ENCODE data around the gene MANEA. TPM values are rescaled to one million over a fixed set of nuclear protein-coding genes. Genes with fewer than 3 reads are reported as not detected.

The MANEA gene
- total RNA-seq, 1 donor from 2014 or later = 1.9 TPM

- no peaks in the 10 kb centered on the region for H3K27me3 ChIP-seq
- H3K4me1 ChIP-seq = peaks cover 0 to 8% of the 10 kb centered on the region in 2 donors
- no peak for DNase-seq (ENCODE audit: low spot score in 2 of 2)
- intact Hi-C loops (cut with DNase I) = no loop called here
- no peak overlapping the region for H3K27ac ChIP-seq
- TF ChIP-seq CTCF (IDR thresholded peaks at IDR 0.05) = no peak
- H3K9me3 ChIP-seq = no peaks in the 10 kb centered on the region
- H3K4me3 ChIP-seq = no peak overlapping the region
- no peaks in the 10 kb centered on the region for H3K36me3 ChIP-seq
These were observed 23.8 kb downstream of the MANEA start for GRCh38 chr6:95601133-95601532.

GRCh38 chr6:95614094-95614493, 36.8 kb downstream of the MANEA start:
- H3K27ac ChIP-seq = no peak overlapping the region

GRCh38 chr6:95629551-95629950, 52.2 kb downstream of the MANEA start:
- Histone ChIP-seq H3K4me1 (no peaks in the 10 kb centered on the region), H3K27ac (no peak overlapping the region), H3K4me3 (no peak overlapping the region), H3K36me3 (no peaks in the 10 kb centered on the region), H3K9me3 (no peaks in the 10 kb centered on the region), H3K27me3 (no peaks in the 10 kb centered on the region)
- no peak for TF ChIP-seq CTCF (IDR thresholded peaks at IDR 0.05)
- DNase-seq (ENCODE audit: low spot score in 2 of 2) = no peak
- intact Hi-C loops (cut with DNase I) = no loop called here

More at GRCh38 chr6:95614094-95614493, 36.8 kb downstream of the MANEA start:
- no peaks in the 10 kb centered on the region for H3K36me3 ChIP-seq
- H3K4me3 ChIP-seq = no peak overlapping the region
- intact Hi-C loops (cut with DNase I) = no loop called here
- no peaks in the 10 kb centered on the region for H3K4me1 ChIP-seq
- no peaks in the 10 kb centered on the region for H3K27me3 ChIP-seq
- no peak for TF ChIP-seq CTCF (IDR thresholded peaks at IDR 0.05)
- no peaks in the 10 kb centered on the region for H3K9me3 ChIP-seq
- DNase-seq (ENCODE audit: low spot score in 2 of 2) = no peak

GRCh38 chr6:95636552-95637431, 59.5 kb downstream of the MANEA start:
- H3K9me3 ChIP-seq = no peaks in the 10 kb centered on the region
- no peaks in the 10 kb centered on the region for H3K4me1 ChIP-seq

GRCh38 chr6:95648636-95649035, 71.3 kb downstream of the MANEA start:
- Histone ChIP-seq H3K36me3 (no peaks in the 10 kb centered on the region), H3K9me3 (peaks cover 0 to 6% of the 10 kb centered on the region in 2 donors), H3K4me1 (no peaks in the 10 kb centered on the region), H3K27ac (no peak overlapping the region), H3K4me3 (no peak overlapping the region), H3K27me3 (no peaks in the 10 kb centered on the region)
- intact Hi-C loops (cut with DNase I) = no loop called here
- TF ChIP-seq CTCF (IDR thresholded peaks at IDR 0.05) = no peak
- DNase-seq (ENCODE audit: low spot score in 2 of 2) = no peak

More at GRCh38 chr6:95636552-95637431, 59.5 kb downstream of the MANEA start:
- TF ChIP-seq CTCF (IDR thresholded peaks at IDR 0.05) = no peak
- intact Hi-C loops (cut with DNase I) = no loop called here
- Histone ChIP-seq H3K27me3 (no peaks in the 10 kb centered on the region), H3K27ac (no peak overlapping the region), H3K4me3 (no peak overlapping the region), H3K36me3 (no peaks in the 10 kb centered on the region)
- DNase-seq (ENCODE audit: low spot score in 2 of 2) = no peak

Data from ascending aorta (tissue), 2 donors.